Endothelial cell of umbilical vein (primary cell): ENCODE results near the gene RRP36.

Experiments
- CTCF ChIP-seq, 2 donors: IDR thresholded peaks; 1 replicate in 1 of 2; 2 replicates in 1 of 2; pipeline ENCODE4 v1.5.1; 2011; ENCODE audit warnings: low read length in 2 of 2, mild to moderate bottlenecking in 2 of 2, moderate library complexity in 2 of 2, control low read depth in 1 of 2, inconsistent platforms in 1 of 2, low read depth in 1 of 2; ENCODE audit not compliant: insufficient read depth in 1 of 2; ENCODE audit errors: extremely low read depth in 1 of 2
- GATA2 ChIP-seq: IDR thresholded peaks from 2 replicates; pipeline ENCODE4 v1.7.0; 2011; ENCODE audit warnings: low read depth, mild to moderate bottlenecking, moderate library complexity, mixed read lengths, low read length; ENCODE audit not compliant: insufficient read length, insufficient read depth
- MAX ChIP-seq: IDR thresholded peaks from 2 replicates; pipeline ENCODE4 v1.6.1; 2011; ENCODE audit not compliant: insufficient read depth, insufficient read length
- MYC ChIP-seq: IDR thresholded peaks from one replicate; pipeline ENCODE4 v1.6.1; 2011; ENCODE audit warnings: mild to moderate bottlenecking, low read depth, low read length
- POLR2A ChIP-seq: IDR thresholded peaks from 2 replicates; pipeline ENCODE4 v1.6.1; 2012; ENCODE audit warnings: low read depth, mild to moderate bottlenecking, control low read depth, low read length
- POLR2AphosphoS5 ChIP-seq: IDR thresholded peaks from 2 replicates; pipeline ENCODE4 v1.6.1; 2012; ENCODE audit warnings: low read depth, mild to moderate bottlenecking, control low read depth, low read length, moderate library complexity; ENCODE audit not compliant: insufficient read depth

- TF ChIP-seq POLR2AphosphoS5 (no peak), CTCF (IDR thresholded peaks at IDR 0.05; ENCODE audit: extremely low read depth in 1 of 2, insufficient read depth in 1 of 2, low read depth in 1 of 2, low read length in 2 of 2) (no peak), GATA2 (no peak), MAX (no peak), POLR2A (no peak), MYC (no peak)
Measured at GRCh38 chr6:43014434-43014909, 7.0 kb upstream of the RRP36 start.
